ENCODE measurements around the gene RPL22L1.

DNA sequence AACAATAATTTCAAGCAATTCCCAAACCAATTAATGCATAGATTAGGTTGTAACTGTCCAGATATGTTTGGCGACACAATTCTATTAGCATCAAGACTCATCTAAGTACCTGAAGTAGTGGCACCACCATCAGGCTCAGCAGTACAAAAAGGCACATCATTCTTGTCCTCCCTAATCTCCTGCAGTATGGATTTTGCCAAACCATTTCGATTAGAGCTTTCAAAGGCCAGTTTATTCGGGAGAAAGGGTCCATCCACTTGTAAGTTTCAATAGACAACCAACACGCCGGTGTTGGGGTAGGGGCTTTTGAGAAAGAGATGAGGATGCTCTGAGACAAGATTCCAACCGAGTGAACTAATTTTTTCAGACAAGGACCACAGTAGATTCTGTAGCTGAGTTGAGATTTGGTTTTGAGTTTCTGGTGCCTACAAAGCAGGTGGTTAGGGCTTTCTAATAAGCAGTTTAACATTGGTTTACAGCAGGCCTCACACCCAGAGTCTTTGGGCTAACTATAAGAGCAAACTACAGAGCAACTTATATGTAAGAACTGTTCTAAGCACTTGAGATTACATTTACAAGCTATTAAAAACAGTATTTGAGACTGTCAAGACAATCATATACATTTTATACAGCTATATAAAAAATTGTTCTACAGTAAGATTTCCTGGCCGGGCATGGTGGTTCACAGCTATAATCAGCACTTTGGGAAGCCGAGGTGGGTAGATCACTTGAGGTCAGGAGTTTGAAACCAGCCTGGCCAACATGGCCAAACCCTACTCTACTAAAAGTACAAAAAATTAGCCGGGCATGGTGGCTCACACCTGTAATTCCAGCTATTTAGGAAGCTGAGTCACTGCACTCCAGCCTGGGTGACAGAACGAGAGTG lies 4.5 kb downstream of the RPL22L1 start:
- TF ChIP-seq POLR2A (IDR thresholded peaks at IDR 0.05; ENCODE audit: low read depth, low read length): no peak; the same call in 1 of the 2 replicates
- no peak for TF ChIP-seq TAF1 (IDR thresholded peaks at IDR 0.05; ENCODE audit: borderline replicate concordance, low read depth, low read length)
- no peak for TF ChIP-seq POLR2AphosphoS5 (IDR thresholded peaks at IDR 0.05; ENCODE audit: low read depth, low read length)

All from GM12892 (cell line).